ENCODE data around the gene PGLYRP4. TPM values are rescaled to one million over a fixed set of nuclear protein-coding genes. Genes with fewer than 3 reads are reported as not detected.

PGLYRP4 gene
- total RNA-seq, 1 experiment from 2014 or later = not detected

DNA sequence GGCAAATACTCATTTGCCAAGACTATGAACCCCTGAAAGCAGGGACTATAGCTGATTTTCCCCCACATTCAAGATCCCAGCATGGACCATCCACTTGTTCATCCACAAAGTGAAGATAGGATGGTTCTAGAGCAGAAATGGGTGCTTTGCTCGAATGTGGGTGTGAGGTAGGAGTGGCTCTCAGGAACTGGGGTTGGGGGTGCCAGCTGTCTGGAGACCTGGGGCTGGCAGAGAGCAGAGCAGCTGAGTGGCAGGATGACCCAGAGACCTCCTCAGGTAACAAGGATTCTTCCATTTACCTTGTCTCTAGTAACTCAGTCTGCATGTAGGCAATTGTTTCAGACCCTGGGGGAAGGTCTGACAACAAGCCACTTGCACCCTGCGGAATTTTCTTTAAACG is 15.0 kb upstream of the PGLYRP4 start:
- BruUV-seq (replicated peaks) = no TSS peak
- TF ChIP-seq CTCF (conservative IDR thresholded peaks at IDR 0.05; ENCODE audit: low read depth, low read length) (no peak), EZH2 (IDR thresholded peaks at IDR 0.05; ENCODE audit: borderline replicate concordance, low read depth, low read length, poor library complexity, severe bottlenecking) (no peak)
- H3K4me1 ChIP-seq (ENCODE audit: insufficient read depth, low read length, poor library complexity, severe bottlenecking) = no peaks in the 10 kb centered on the region
- no peak overlapping the region for H3K4me3 ChIP-seq (ENCODE audit: low read depth, low read length, poor library complexity, severe bottlenecking)
- H3K27ac ChIP-seq (ENCODE audit: low read depth, low read length, poor library complexity, severe bottlenecking) = no peak overlapping the region
- DNase-seq (ENCODE audit: low spot score) = no peak
- no peaks in the 10 kb centered on the region for H3K36me3 ChIP-seq (ENCODE audit: insufficient read depth, low read length, poor library complexity, severe bottlenecking)
- H3K9me3 ChIP-seq (ENCODE audit: low read depth, low read length, poor library complexity, severe bottlenecking) = no peaks in the 10 kb centered on the region
- CTCF ChIA-PET = no interaction called here
- intact Hi-C loops (cut with micrococcal nuclease; ENCODE audit: unreplicated experiment) = no loop called here
- H3K27me3 ChIP-seq (replicated peaks; ENCODE audit: insufficient read depth, low read depth, low read length, poor library complexity) = peaks cover 40% of the 10 kb centered on the region
- POLR2A ChIA-PET (ENCODE audit: low non-redundant PET) = no interaction called here

- peaks cover 43% of the 10 kb centered on the region for H3K27me3 ChIP-seq (replicated peaks; ENCODE audit: insufficient read depth, low read depth, low read length, poor library complexity)
- DNase-seq (ENCODE audit: low spot score) = no peak
- intact Hi-C loops (cut with micrococcal nuclease; ENCODE audit: unreplicated experiment) = no loop called here
- CTCF ChIA-PET = no interaction called here
- no peak overlapping the region for H3K4me3 ChIP-seq (ENCODE audit: low read depth, low read length, poor library complexity, severe bottlenecking)
- H3K36me3 ChIP-seq (ENCODE audit: insufficient read depth, low read length, poor library complexity, severe bottlenecking) = no peaks in the 10 kb centered on the region
- no TSS peak for BruUV-seq (replicated peaks)
- POLR2A ChIA-PET (ENCODE audit: low non-redundant PET) = no interaction called here
- no peak overlapping the region for H3K27ac ChIP-seq (ENCODE audit: low read depth, low read length, poor library complexity, severe bottlenecking)
- no peaks in the 10 kb centered on the region for H3K4me1 ChIP-seq (ENCODE audit: insufficient read depth, low read length, poor library complexity, severe bottlenecking)
- TF ChIP-seq EZH2 (IDR thresholded peaks at IDR 0.05; ENCODE audit: borderline replicate concordance, low read depth, low read length, poor library complexity, severe bottlenecking) (no peak), CTCF (conservative IDR thresholded peaks at IDR 0.05; ENCODE audit: low read depth, low read length) (no peak)
- no peaks in the 10 kb centered on the region for H3K9me3 ChIP-seq (ENCODE audit: low read depth, low read length, poor library complexity, severe bottlenecking)
Measured at GRCh38 chr1:153362187-153362775, 13.6 kb upstream of the PGLYRP4 start.

GRCh38 chr1:153361480-153362109 is 13.0 kb upstream of the PGLYRP4 start:
- no TSS peak for BruUV-seq (replicated peaks)
- Histone ChIP-seq H3K27me3 (replicated peaks; ENCODE audit: insufficient read depth, low read depth, low read length, poor library complexity) (peaks cover 44% of the 10 kb centered on the region), H3K27ac (ENCODE audit: low read depth, low read length, poor library complexity, severe bottlenecking) (no peak overlapping the region), H3K9me3 (ENCODE audit: low read depth, low read length, poor library complexity, severe bottlenecking) (no peaks in the 10 kb centered on the region), H3K4me1 (ENCODE audit: insufficient read depth, low read length, poor library complexity, severe bottlenecking) (no peaks in the 10 kb centered on the region), H3K4me3 (ENCODE audit: low read depth, low read length, poor library complexity, severe bottlenecking) (no peak overlapping the region), H3K36me3 (ENCODE audit: insufficient read depth, low read length, poor library complexity, severe bottlenecking) (no peaks in the 10 kb centered on the region)
- CTCF ChIA-PET = no interaction called here
- POLR2A ChIA-PET (ENCODE audit: low non-redundant PET) = no interaction called here
- TF ChIP-seq CTCF (conservative IDR thresholded peaks at IDR 0.05; ENCODE audit: low read depth, low read length) = no peak
- no peak for TF ChIP-seq EZH2 (IDR thresholded peaks at IDR 0.05; ENCODE audit: borderline replicate concordance, low read depth, low read length, poor library complexity, severe bottlenecking)
- intact Hi-C loops (cut with micrococcal nuclease; ENCODE audit: unreplicated experiment) = no loop called here
- no peak for DNase-seq (ENCODE audit: low spot score)

All from A673 (cell line).